LNCAP (cell line): ENCODE results near the gene CPA1.

ENCODE experiments used
- CTCF ChIP-seq: fragments of 450-650 bp; IDR thresholded peaks from 2 replicates; pipeline ENCODE4 v1.5.1; 2017; ENCODE audit warnings: mild to moderate bottlenecking

The CPA1 gene

GRCh38 chr7:130359276-130359857, 20.9 kb upstream of the CPA1 start:
- no peak for TF ChIP-seq CTCF

- no peak for TF ChIP-seq CTCF
These were observed 19.8 kb upstream of the CPA1 start for GRCh38 chr7:130360518-130360917.

- TF ChIP-seq CTCF: no peak
These were observed 18.6 kb upstream of the CPA1 start for GRCh38 chr7:130361681-130362080.

GRCh38 chr7:130362251-130362816, 18.0 kb upstream of the CPA1 start:
- TF ChIP-seq CTCF: no peak

- TF ChIP-seq CTCF: no peak
These were observed 17.1 kb upstream of the CPA1 start for GRCh38 chr7:130363026-130363847.

- TF ChIP-seq CTCF: no peak
These were observed 15.8 kb upstream of the CPA1 start for GRCh38 chr7:130364451-130364850.

GRCh38 chr7:130365088-130365487, 15.2 kb upstream of the CPA1 start:
- no peak for TF ChIP-seq CTCF
